Nephron (organoid): ENCODE data around the gene THRA.

Experiments used
- H3K27ac Mint-ChIP-seq, 3 experiments: 2 replicates each; pipeline ENCODE4 v1.8.0; 2020; ENCODE audit warnings: mixed read lengths in 3 of 3, mild to moderate bottlenecking in 2 of 3, moderate library complexity in 1 of 3
- H3K27me3 Mint-ChIP-seq: 2 replicates; pipeline ENCODE4 v1.8.0; 2021; ENCODE audit warnings: low read depth, mild to moderate bottlenecking, moderate library complexity, mixed read lengths
- H3K36me3 Mint-ChIP-seq: 2 replicates; pipeline ENCODE4 v1.8.0; 2020; ENCODE audit warnings: low read depth, mixed read lengths
- H3K4me1 Mint-ChIP-seq: 2 replicates; pipeline ENCODE4 v1.8.0; 2020; ENCODE audit warnings: mixed read lengths
- H3K4me3 Mint-ChIP-seq, 3 experiments: 2 replicates each; pipeline ENCODE4 v1.8.0; 2020; ENCODE audit warnings: mild to moderate bottlenecking in 3 of 3, mixed read lengths in 3 of 3, moderate library complexity in 2 of 3
- H3K9me3 Mint-ChIP-seq: 2 replicates; pipeline ENCODE4 v1.8.0; 2020; ENCODE audit warnings: mixed read lengths
- TF ChIP-seq, protein P1 (sequence below), 3 experiments: fragments of 200-600 bp; sonication (generic); IDR thresholded peaks; one replicate each; pipeline ENCODE4 v1.5.0; 2021; ENCODE audit warnings: antibody characterized with exemption in 3 of 3; ENCODE audit not compliant: unreplicated experiment in 3 of 3

Gene THRA

DNA sequence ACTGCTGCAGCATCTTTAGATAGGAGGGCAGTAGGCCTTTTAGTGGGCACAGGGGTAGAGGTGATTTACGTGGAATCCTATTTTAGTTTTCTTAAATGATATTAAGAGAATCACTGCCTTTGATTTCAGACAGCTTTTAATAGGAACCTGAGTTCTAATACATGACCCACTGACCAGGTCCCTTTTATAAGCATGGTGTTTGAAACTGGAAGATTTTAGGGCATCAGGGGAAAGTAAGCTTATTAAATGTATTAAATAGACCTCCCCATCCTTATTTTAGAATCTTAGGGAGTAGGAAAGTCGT lies 61.0 kb downstream of the THRA start:
- peaks cover 30% of the 10 kb centered on the region for H3K36me3 Mint-ChIP-seq
- no peaks in the 10 kb centered on the region for H3K9me3 Mint-ChIP-seq
- H3K4me3 Mint-ChIP-seq: peak overlapping the region; percentile 89 to 96 (median 94)
- H3K27me3 Mint-ChIP-seq: no peaks in the 10 kb centered on the region
- H3K27ac Mint-ChIP-seq: peak overlapping the region; percentile 86 to 93 (median 87)
- H3K4me1 Mint-ChIP-seq: peaks cover 17% of the 10 kb centered on the region
- TF ChIP-seq, protein P1, sequence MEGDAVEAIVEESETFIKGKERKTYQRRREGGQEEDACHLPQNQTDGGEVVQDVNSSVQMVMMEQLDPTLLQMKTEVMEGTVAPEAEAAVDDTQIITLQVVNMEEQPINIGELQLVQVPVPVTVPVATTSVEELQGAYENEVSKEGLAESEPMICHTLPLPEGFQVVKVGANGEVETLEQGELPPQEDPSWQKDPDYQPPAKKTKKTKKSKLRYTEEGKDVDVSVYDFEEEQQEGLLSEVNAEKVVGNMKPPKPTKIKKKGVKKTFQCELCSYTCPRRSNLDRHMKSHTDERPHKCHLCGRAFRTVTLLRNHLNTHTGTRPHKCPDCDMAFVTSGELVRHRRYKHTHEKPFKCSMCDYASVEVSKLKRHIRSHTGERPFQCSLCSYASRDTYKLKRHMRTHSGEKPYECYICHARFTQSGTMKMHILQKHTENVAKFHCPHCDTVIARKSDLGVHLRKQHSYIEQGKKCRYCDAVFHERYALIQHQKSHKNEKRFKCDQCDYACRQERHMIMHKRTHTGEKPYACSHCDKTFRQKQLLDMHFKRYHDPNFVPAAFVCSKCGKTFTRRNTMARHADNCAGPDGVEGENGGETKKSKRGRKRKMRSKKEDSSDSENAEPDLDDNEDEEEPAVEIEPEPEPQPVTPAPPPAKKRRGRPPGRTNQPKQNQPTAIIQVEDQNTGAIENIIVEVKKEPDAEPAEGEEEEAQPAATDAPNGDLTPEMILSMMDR (IDR thresholded peaks at IDR 0.05; ENCODE audit: unreplicated experiment in 3 of 3): no peak

DNA sequence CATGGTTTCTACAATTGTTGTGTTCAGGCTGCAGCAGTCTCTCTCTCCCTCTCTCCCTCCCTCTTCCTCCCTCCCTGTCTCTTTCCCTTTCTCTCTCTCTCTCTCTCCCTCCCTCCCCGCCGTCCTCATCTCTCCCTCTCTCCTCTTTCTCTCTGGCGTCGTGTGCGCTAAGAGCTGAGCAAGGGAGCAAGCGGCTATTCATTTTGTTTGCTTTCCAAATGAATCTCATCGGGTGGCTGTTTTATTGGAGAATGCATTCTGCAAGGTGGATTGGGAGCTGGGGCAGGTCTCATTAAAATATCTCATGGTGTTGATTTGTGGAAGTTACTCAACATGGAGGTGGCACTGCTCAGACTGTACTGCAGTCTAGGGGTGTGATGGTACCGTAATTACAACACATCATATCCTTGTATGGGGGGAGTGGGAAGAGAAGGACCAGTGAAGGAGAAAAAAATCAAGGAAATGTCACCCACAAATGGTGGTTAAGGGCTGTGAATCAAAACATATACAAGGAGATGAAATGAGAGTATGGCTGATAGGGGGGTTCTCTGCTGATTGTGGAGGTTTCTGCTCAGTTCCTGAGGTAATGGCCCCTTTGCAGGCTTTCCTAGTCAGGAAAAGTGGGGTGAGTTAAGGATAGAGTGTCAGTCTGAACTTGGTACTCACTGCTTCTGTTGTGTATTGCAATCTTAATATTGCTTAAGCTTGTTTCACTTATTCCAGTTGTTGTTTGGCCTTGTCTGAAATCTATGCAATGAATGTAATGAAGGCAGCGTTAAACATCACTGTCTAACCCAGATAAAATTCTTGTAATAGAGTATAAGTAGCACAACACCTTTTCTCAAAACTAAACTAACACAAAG lies 61.7 kb downstream of the THRA start:
- H3K4me3 Mint-ChIP-seq: peak overlapping the region; percentile 89 to 96 (median 94)
- H3K4me1 Mint-ChIP-seq: peaks cover 17% of the 10 kb centered on the region
- TF ChIP-seq, protein P1 (IDR thresholded peaks at IDR 0.05; ENCODE audit: unreplicated experiment in 3 of 3): no peak
- no peaks in the 10 kb centered on the region for H3K27me3 Mint-ChIP-seq
- no peaks in the 10 kb centered on the region for H3K9me3 Mint-ChIP-seq
- peaks cover 36% of the 10 kb centered on the region for H3K36me3 Mint-ChIP-seq
- peak overlapping the region; percentile 34 to 93 (median 42) for H3K27ac Mint-ChIP-seq

DNA sequence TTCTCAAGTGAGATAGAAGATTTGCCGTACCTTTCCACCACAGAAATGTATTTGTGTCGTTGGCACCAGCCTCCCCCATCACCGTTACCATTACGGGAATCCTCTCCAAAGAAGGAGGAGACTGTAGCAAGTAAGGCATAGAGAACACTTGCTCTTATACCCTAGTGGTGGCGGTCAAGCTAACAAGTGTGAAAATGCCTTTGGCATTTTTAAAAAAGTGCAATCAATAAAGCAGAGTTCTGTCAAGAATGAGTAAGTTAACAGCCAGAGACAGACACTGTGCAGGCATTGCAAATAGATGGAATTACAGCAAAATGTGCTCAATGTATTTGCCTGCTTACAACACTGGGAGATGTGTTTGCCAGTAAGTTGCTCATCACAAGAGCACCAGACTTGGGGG lies 66.7 kb downstream of the THRA start:
- Mint-ChIP-seq H3K9me3 (no peaks in the 10 kb centered on the region), H3K27ac (peak overlapping the region in 1 of 3 experiments; percentile 30), H3K27me3 (no peaks in the 10 kb centered on the region), H3K36me3 (peaks cover 82% of the 10 kb centered on the region), H3K4me1 (peaks cover 8% of the 10 kb centered on the region), H3K4me3 (no peak overlapping the region)
- TF ChIP-seq, protein P1 (IDR thresholded peaks at IDR 0.05; ENCODE audit: unreplicated experiment in 3 of 3): no peak

DNA sequence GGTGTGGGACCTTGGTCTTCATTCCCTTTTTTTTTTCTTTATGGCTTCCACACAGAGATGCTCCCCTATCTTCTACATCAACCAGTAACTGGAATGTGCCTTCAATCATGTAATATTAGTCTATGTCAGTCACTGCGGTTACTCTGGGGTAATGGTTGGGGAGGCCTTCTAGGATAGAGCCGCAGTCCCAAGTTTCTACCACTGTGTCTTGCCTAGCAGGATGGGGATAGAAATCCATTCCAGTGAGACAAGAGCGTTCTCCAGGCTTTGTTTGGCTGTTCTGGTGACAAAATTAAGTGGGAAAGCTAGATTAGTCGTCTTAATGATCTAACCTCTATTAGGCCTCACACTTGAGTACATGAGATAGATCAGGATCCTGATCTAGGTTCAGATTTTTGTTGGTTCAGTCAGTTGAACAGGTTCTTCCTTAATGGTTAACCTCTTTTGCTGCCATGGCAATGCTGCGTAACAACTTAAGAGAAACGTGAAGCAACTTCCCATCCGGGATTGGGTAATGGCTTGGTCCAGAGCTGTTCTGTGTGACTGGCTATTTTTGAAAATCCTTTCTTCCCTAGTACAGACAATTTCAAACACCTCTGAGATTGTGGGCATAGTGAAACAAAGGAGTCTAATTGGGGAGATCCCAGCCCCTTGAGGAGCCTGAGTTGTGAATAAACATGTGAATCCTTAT lies 67.7 kb downstream of the THRA start:
- TF ChIP-seq, protein P1 (IDR thresholded peaks at IDR 0.05; ENCODE audit: unreplicated experiment in 3 of 3): no peak
- Mint-ChIP-seq H3K36me3 (peaks cover 89% of the 10 kb centered on the region), H3K4me3 (no peak overlapping the region), H3K9me3 (no peaks in the 10 kb centered on the region), H3K4me1 (peaks cover 8% of the 10 kb centered on the region), H3K27ac (peak overlapping the region in 2 of 3 experiments; percentile 45 to 59), H3K27me3 (no peaks in the 10 kb centered on the region)

DNA sequence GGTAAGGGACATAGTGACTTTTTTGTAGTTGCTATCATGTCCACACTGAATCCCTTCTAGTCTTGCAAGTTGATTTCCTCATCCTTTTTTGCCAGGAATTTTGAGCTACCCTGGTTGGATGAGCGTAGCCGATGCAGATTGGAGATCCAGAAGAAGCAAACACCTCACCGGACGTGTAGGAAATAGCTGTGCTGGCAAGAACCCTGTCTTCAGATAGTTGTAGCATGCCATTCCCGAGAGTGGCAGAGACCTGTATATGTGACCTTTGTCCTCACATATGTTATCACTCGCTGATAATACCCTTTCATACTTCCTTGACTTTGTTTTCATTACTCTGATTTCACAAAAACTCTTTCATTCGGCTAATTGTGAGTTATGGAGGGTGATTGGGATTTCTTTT lies 71.4 kb downstream of the THRA start:
- peaks cover 7% of the 10 kb centered on the region for H3K4me1 Mint-ChIP-seq
- H3K27me3 Mint-ChIP-seq: no peaks in the 10 kb centered on the region
- H3K9me3 Mint-ChIP-seq: no peaks in the 10 kb centered on the region
- H3K27ac Mint-ChIP-seq: peak overlapping the region in 1 of 3 experiments; percentile 33
- TF ChIP-seq, protein P1 (IDR thresholded peaks at IDR 0.05; ENCODE audit: unreplicated experiment in 3 of 3): no peak
- H3K4me3 Mint-ChIP-seq: no peak overlapping the region
- H3K36me3 Mint-ChIP-seq: peaks cover 81% of the 10 kb centered on the region
